DOHH2 (cell line): ENCODE results near the gene HCFC1R1.
A peak's percentile ranks its signal among the peaks of the same experiment; 100 is the strongest.

Source experiments
- H3F3A ChIP-seq: fragments of 200-600 bp; sonication (generic), shearing (Covaris generic); 2 replicates; pipeline ENCODE4 v1.6.0; 2016; ENCODE audit warnings: antibody characterized with exemption, mild to moderate bottlenecking; ENCODE audit not compliant: control insufficient read depth, insufficient read depth
- H3K27ac ChIP-seq: fragments of 200-600 bp; sonication (generic); 2 replicates; pipeline ENCODE4 v1.5.1; 2014; ENCODE audit warnings: low read depth, mild to moderate bottlenecking, low read length, moderate library complexity
- H3K27me3 ChIP-seq: fragments of 200-600 bp; sonication (generic); 2 replicates; pipeline ENCODE4 v1.6.1; 2014; ENCODE audit warnings: mild to moderate bottlenecking, low read length, mixed read lengths; ENCODE audit not compliant: control insufficient read depth
- H3K36me3 ChIP-seq: fragments of 200-600 bp; sonication (generic); 2 replicates; pipeline ENCODE4 v1.6.1; 2014; ENCODE audit warnings: mild to moderate bottlenecking, low read length, moderate library complexity, mixed read lengths; ENCODE audit not compliant: control insufficient read depth
- H3K4me1 ChIP-seq: fragments of 200-600 bp; sonication (generic); 2 replicates; pipeline ENCODE4 v1.6.1; 2014; ENCODE audit warnings: mild to moderate bottlenecking, low read length, mixed read lengths; ENCODE audit not compliant: control insufficient read depth
- H3K4me2 ChIP-seq: fragments of 200-600 bp; sonication (generic); 2 replicates; pipeline ENCODE4 v1.6.0; 2014; ENCODE audit warnings: mild to moderate bottlenecking, low read length, moderate library complexity
- H3K4me3 ChIP-seq: fragments of 200-600 bp; sonication (generic); 2 replicates; pipeline ENCODE4 v1.5.1; 2014; ENCODE audit warnings: mild to moderate bottlenecking, low read length, mixed read lengths
- H3K79me2 ChIP-seq: fragments of 200-600 bp; sonication (generic); 2 replicates; pipeline ENCODE4 v1.6.1; 2014; ENCODE audit warnings: mild to moderate bottlenecking, low read length, mixed read lengths; ENCODE audit not compliant: control insufficient read depth
- H3K9me2 ChIP-seq: fragments of 200-600 bp; sonication (generic); replicated peaks from 2 replicates; pipeline ENCODE4 v1.6.1; 2014; ENCODE audit warnings: mild to moderate bottlenecking, low read length, mixed read lengths; ENCODE audit not compliant: control insufficient read depth
- H3K9me3 ChIP-seq: fragments of 200-600 bp; sonication (generic); 2 replicates; pipeline ENCODE4 v1.6.1; 2014; ENCODE audit warnings: antibody characterized with exemption, low read length, mixed read lengths; ENCODE audit not compliant: control insufficient read depth, insufficient read depth
- H4K20me1 ChIP-seq: fragments of 200-600 bp; sonication (generic); 2 replicates; pipeline ENCODE4 v1.6.0; 2014; ENCODE audit warnings: low read depth, mild to moderate bottlenecking, antibody characterized with exemption, low read length, moderate library complexity; ENCODE audit not compliant: control insufficient read depth, insufficient read depth
- CTCF ChIP-seq: fragments of 200-600 bp; sonication (generic); IDR thresholded peaks from one replicate; pipeline ENCODE4 v1.5.1; 2014; ENCODE audit warnings: antibody characterized with exemption, mild to moderate bottlenecking, low read depth, low read length; ENCODE audit not compliant: poor library complexity, severe bottlenecking
- EZH2phosphoT487 ChIP-seq: fragments of 200-600 bp; sonication (generic); IDR thresholded peaks from 2 replicates; pipeline ENCODE4 v1.6.1; 2017; ENCODE audit warnings: borderline replicate concordance, mild to moderate bottlenecking, antibody characterized with exemption, low read length, moderate library complexity, mixed read lengths

The HCFC1R1 gene

DNA sequence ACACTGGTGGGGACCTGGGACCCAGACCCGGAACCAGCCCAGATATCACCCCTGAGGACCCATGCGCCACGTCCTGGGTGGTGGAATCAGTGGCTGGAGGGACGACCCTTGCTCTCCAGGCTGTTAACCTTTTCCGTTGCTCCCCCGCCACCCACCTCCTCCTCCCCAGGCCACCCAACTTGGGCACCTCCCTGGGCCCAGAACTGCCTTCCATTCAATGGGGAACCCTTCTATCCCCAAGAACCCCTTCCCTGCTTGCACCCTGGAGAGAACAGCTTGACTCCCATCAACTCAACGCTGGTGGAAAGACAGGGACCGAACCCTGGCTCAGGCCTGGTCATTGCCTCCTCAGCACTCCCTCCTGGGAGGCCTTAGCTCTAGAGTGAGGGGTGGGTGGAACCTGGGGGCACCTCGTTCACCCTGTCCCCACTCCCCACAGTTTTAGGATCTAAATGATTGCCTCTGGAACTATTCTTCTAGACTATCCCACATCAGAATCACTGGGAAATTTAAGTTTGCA lies 36.0 kb upstream of the HCFC1R1 start:
- H3K27ac ChIP-seq, result no peak overlapping the region
- H3K9me2 ChIP-seq, result no peaks in the 10 kb centered on the region
- H3K79me2 ChIP-seq, result no peaks in the 10 kb centered on the region
- 0 out of 2 replicates have a peak, but pooled peaks cover 3% of the 10 kb centered on the region for H3F3A ChIP-seq
- peak overlapping the region; percentile 79 for H3K4me3 ChIP-seq
- no peak for TF ChIP-seq CTCF
- no peak for TF ChIP-seq EZH2phosphoT487
- no peaks in the 10 kb centered on the region for H3K36me3 ChIP-seq
- H3K4me1 ChIP-seq, result peaks cover 37% of the 10 kb centered on the region
- no peaks in the 10 kb centered on the region for H3K9me3 ChIP-seq
- no peaks in the 10 kb centered on the region for H3K27me3 ChIP-seq
- H3K4me2 ChIP-seq, result peak overlapping the region; percentile 88
- H4K20me1 ChIP-seq, result no peaks in the 10 kb centered on the region

GRCh38 chr16:3059041-3059722 lies 35.4 kb upstream of the HCFC1R1 start:
- Histone ChIP-seq H3K27ac (no peak overlapping the region), H3F3A (0 out of 2 replicates have a peak, but pooled peaks cover 3% of the 10 kb centered on the region)
- TF ChIP-seq EZH2phosphoT487, result no peak
- TF ChIP-seq CTCF, result peak; percentile 79

DNA sequence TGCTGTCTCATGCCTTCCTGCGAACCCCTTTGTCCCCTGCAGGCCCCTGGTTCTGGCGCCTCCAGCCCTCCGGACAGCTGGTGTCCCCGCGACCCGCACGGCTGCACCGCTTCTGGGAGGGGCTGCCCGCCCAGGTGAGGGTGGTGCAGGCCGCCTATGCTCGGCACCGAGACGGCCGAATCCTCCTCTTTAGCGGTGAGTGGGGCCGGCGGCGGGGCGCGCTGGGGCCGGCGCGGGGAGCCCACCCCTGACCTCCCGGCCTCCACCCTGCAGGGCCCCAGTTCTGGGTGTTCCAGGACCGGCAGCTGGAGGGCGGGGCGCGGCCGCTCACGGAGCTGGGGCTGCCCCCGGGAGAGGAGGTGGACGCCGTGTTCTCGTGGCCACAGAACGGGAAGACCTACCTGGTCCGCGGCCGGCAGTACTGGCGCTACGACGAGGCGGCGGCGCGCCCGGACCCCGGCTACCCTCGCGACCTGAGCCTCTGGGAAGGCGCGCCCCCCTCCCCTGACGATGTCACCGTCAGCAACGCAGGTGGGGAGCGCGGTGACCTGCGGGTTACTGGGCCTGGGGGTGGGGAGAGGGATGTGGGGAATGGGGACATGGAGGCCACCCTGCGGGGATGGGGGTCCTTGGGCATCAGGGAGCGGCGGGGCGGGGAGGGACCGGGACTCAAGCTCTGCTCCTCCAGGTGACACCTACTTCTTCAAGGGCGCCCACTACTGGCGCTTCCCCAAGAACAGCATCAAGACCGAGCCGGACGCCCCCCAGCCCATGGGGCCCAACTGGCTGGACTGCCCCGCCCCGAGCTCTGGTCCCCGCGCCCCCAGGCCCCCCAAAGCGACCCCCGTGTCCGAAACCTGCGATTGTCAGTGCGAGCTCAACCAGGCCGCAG lies 34.6 kb upstream of the HCFC1R1 start:
- H3K36me3 ChIP-seq, result no peaks in the 10 kb centered on the region
- peak overlapping the region; percentile 79 for H3K4me3 ChIP-seq
- H3K27me3 ChIP-seq, result no peaks in the 10 kb centered on the region
- no peaks in the 10 kb centered on the region for H4K20me1 ChIP-seq
- peaks cover 41% of the 10 kb centered on the region for H3K4me1 ChIP-seq
- no peaks in the 10 kb centered on the region for H3K9me3 ChIP-seq
- TF ChIP-seq EZH2phosphoT487, result no peak
- no peak overlapping the region for H3K27ac ChIP-seq
- no peaks in the 10 kb centered on the region for H3K79me2 ChIP-seq
- H3K9me2 ChIP-seq, result no peaks in the 10 kb centered on the region
- peak overlapping the region; percentile 88 for H3K4me2 ChIP-seq
- H3F3A ChIP-seq, result 0 out of 2 replicates have a peak, but pooled peaks cover 3% of the 10 kb centered on the region

More at GRCh38 chr16:3059041-3059722, 35.4 kb upstream of the HCFC1R1 start:
- Histone ChIP-seq H3K9me2 (no peaks in the 10 kb centered on the region), H3K79me2 (no peaks in the 10 kb centered on the region), H3K4me3 (peak overlapping the region; percentile 79), H3K36me3 (no peaks in the 10 kb centered on the region), H3K4me2 (peak overlapping the region; percentile 88), H3K27me3 (no peaks in the 10 kb centered on the region), H3K9me3 (no peaks in the 10 kb centered on the region), H3K4me1 (peaks cover 41% of the 10 kb centered on the region), H4K20me1 (no peaks in the 10 kb centered on the region)
